Astrocyte of the spinal cord (primary cell): ENCODE measurements around the gene NEU2.

ENCODE experiments used
- DNase-seq: peaks from one replicate; pipeline ENCODE4 v3.0.0; 2011; ENCODE audit warnings: low read depth, low spot score
- H3K4me3 ChIP-seq: 2 replicates; pipeline ENCODE4 v1.5.1; 2011; ENCODE audit warnings: low read depth, mild to moderate bottlenecking, low read length, moderate library complexity
- in situ Hi-C: cut with HindIII; loops from 2 replicates; pipeline ENCODE4 v1.10.0; 2017; ENCODE audit warnings: low sequenced_read_pairs
- TF ChIP-seq, protein P1 (sequence below): IDR thresholded peaks from 2 replicates; pipeline ENCODE4 v1.5.1; 2012; ENCODE audit warnings: low read depth, mild to moderate bottlenecking, low read length, inconsistent platforms

Gene NEU2

DNA sequence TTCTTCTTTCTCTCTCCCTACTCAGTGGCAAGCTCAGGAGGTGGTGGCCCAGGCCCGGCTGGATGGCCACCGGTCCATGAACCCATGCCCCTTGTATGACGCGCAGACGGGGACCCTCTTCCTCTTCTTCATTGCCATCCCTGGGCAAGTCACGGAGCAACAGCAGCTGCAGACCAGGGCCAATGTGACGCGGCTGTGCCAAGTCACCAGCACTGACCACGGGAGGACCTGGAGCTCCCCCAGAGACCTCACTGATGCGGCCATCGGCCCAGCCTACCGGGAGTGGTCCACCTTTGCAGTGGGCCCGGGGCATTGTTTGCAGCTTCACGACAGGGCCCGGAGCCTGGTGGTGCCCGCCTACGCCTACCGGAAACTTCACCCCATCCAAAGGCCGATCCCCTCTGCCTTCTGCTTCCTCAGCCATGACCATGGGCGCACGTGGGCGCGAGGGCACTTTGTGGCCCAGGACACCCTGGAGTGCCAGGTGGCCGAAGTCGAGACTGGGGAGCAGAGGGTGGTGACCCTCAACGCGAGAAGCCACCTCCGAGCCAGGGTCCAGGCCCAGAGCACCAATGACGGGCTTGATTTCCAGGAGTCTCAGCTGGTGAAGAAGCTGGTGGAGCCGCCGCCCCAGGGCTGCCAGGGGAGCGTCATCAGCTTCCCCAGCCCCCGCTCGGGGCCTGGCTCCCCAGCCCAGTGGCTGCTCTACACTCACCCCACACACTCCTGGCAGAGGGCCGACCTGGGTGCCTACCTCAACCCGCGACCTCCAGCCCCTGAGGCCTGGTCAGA lies 1.8 kb downstream of the NEU2 start:
- no peak overlapping the region for H3K4me3 ChIP-seq
- TF ChIP-seq, protein P1, sequence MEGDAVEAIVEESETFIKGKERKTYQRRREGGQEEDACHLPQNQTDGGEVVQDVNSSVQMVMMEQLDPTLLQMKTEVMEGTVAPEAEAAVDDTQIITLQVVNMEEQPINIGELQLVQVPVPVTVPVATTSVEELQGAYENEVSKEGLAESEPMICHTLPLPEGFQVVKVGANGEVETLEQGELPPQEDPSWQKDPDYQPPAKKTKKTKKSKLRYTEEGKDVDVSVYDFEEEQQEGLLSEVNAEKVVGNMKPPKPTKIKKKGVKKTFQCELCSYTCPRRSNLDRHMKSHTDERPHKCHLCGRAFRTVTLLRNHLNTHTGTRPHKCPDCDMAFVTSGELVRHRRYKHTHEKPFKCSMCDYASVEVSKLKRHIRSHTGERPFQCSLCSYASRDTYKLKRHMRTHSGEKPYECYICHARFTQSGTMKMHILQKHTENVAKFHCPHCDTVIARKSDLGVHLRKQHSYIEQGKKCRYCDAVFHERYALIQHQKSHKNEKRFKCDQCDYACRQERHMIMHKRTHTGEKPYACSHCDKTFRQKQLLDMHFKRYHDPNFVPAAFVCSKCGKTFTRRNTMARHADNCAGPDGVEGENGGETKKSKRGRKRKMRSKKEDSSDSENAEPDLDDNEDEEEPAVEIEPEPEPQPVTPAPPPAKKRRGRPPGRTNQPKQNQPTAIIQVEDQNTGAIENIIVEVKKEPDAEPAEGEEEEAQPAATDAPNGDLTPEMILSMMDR: no peak
- in situ Hi-C loops: no loop called here

GRCh38 chr2:233035426-233036161 lies 3.1 kb downstream of the NEU2 start:
- H3K4me3 ChIP-seq: no peak overlapping the region
- TF ChIP-seq, protein P1: no peak
- in situ Hi-C loops: no loop called here
- no peak for DNase-seq

More for the DNA sequence above, 1.8 kb downstream of the NEU2 start:
- DNase-seq: no peak

DNA sequence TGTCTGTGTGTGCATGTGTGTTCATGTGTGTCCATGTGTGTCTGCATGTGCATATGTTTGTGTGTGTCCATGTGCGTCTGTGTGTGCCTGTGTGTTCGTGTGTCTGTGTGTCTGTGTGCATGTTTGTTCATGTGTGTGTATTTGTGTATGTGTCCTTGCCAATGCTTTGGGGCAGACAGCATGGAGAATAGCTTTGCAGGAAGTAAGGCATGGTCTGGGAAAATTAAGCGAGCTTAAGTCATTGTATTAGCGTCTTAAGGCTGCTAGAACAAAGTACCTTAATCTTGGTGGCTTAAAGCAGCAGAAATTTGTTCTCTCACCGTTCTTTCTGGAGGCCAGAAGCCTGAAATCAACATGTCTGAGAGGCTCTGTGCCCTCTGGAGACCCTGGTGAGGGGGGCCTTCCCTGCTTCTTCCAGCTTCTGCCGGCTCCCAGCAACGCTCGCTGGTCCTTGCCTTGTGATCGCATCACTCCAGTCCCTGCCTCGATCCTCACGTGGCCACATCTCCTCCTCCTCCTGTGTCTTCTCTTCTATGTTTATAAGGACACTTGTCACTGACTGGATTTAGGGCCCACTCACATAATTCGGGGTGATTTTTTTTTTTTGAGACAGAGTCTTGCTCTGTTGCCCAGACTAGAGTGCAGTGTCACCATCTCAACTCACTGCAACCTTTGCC lies 3.8 kb downstream of the NEU2 start:
- in situ Hi-C loops: no loop called here
- TF ChIP-seq, protein P1: no peak
- DNase-seq: no peak
- H3K4me3 ChIP-seq: no peak overlapping the region

DNA sequence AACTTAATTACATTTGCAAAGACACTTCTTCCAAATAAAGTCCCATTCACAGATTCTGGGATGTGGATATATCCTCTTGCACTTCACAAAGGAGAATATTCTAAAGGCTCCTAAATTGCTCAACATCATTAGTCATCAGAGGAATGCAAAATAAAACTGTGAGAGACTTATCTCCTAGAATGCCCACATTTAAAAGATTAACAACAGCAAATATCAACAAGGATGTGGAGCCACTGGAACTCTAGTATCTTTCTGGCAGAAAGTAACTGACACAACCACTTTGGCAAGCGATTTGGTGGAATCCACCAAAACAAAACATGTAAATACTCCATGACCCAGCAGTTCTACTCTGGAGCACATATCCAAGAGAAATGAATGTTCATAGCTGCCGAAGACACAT lies 4.6 kb downstream of the NEU2 start:
- DNase-seq: no peak
- in situ Hi-C loops: no loop called here
- TF ChIP-seq, protein P1: no peak

GRCh38 chr2:233039212-233039845 lies 6.9 kb downstream of the NEU2 start:
- TF ChIP-seq, protein P1: no peak
- in situ Hi-C loops: no loop called here
- H3K4me3 ChIP-seq: no peak overlapping the region
- peak; percentile 24 for DNase-seq

More for the DNA sequence above, 4.6 kb downstream of the NEU2 start:
- no peak overlapping the region for H3K4me3 ChIP-seq
